B cell (primary cell): ENCODE data around the gene TRDN. TPM values are rescaled to one million over a fixed set of nuclear protein-coding genes. Genes with fewer than 3 reads are reported as not detected.
"Not testable (repeated sequence)": the region's sequence is repeated elsewhere in the genome, so short reads cannot be mapped to it uniquely, and the experiment has no call there.

ENCODE experiments used
- ATAC-seq: fragments of 200-7000 bp; cut with Tn5 transposase; one replicate; pipeline ENCODE4 v1.10.0; 2021; ENCODE audit warnings: low read depth, mild to moderate bottlenecking, moderate number of reproducible peaks, moderate library complexity
- CTCF ChIA-PET: fragments of 350-600 bp; sonication (Branson Sonifier 250); formaldehyde crosslinking; loops from one replicate; lab custom pipeline; 2021; ENCODE audit warnings: antibody characterized with exemption, inconsistent platforms; lab: Charles Lee
- POLR2A ChIA-PET: fragments of 350-600 bp; sonication (Branson Sonifier 250); formaldehyde crosslinking; loops from one replicate; lab custom pipeline; 2021; ENCODE audit warnings: antibody characterized with exemption; lab: Charles Lee
- DNase-seq: peaks from one replicate; pipeline ENCODE4 v3.0.0; 2013
- H2AFZ ChIP-seq: 2 replicates; pipeline ENCODE4 v1.6.1; 2012; ENCODE audit warnings: mild to moderate bottlenecking, low read depth, low read length; ENCODE audit not compliant: insufficient read depth, poor library complexity, severe bottlenecking
- H3K27ac ChIP-seq, 2 donors: 1 replicate in 1 of 2; 2 replicates in 1 of 2; pipeline ENCODE4 v1.5.1; 2012 to 2013; ENCODE audit warnings: low read length in 2 of 2, mild to moderate bottlenecking in 2 of 2, moderate library complexity in 1 of 2
- H3K27me3 ChIP-seq, 4 experiments: fragments of 200-600 bp in 1 of 4; sonication (generic) in 1 of 4; replicated peaks in 1 of 4; 1 replicate in 2 of 4; 2 replicates in 2 of 4; pipeline versions ENCODE4 v1.6.1 to v1.7.0; 2013 to 2016; ENCODE audit warnings: low read length in 3 of 4, mild to moderate bottlenecking in 2 of 4, mixed read lengths in 1 of 4, moderate library complexity in 1 of 4; ENCODE audit not compliant: insufficient read depth in 4 of 4, control insufficient read depth in 3 of 4; ENCODE audit errors: control extremely low read depth in 1 of 4
- H3K36me3 ChIP-seq, 2 experiments: replicated peaks in 1 of 2; 1 replicate in 1 of 2; 2 replicates in 1 of 2; pipeline versions ENCODE4 v1.6.1 to v1.7.1; 2013; ENCODE audit warnings: low read length in 1 of 2; ENCODE audit not compliant: insufficient read depth in 2 of 2, control insufficient read depth in 1 of 2; ENCODE audit errors: control extremely low read depth in 1 of 2, extremely low read depth in 1 of 2
- H3K4me1 ChIP-seq, 2 donors: fragments of 200-600 bp in 1 of 2; sonication (generic) in 1 of 2; 1 replicate in 1 of 2; 2 replicates in 1 of 2; pipeline versions ENCODE4 v1.5.1 to v1.6.1; 2013 to 2017; ENCODE audit warnings: low read length in 2 of 2; ENCODE audit not compliant: control insufficient read depth in 2 of 2, insufficient read depth in 2 of 2
- H3K4me2 ChIP-seq: replicated peaks from 2 replicates; pipeline ENCODE3; 2012; ENCODE audit warnings: mild to moderate bottlenecking, low read depth, low read length; ENCODE audit not compliant: poor library complexity, severe bottlenecking
- H3K4me3 ChIP-seq, 5 experiments: fragments of 200-600 bp in 1 of 5; sonication (generic) in 1 of 5; 1 replicate in 3 of 5; 2 replicates in 2 of 5; pipeline versions ENCODE4 v1.5.1 to v1.7.0; 2011 to 2016; ENCODE audit warnings: low read length in 4 of 5, mild to moderate bottlenecking in 4 of 5, low read depth in 2 of 5, control low read depth in 1 of 5, moderate library complexity in 1 of 5; ENCODE audit not compliant: insufficient read depth in 1 of 5; ENCODE audit errors: control extremely low read depth in 1 of 5, extremely low read depth in 1 of 5
- H3K79me2 ChIP-seq: fragments of 200-600 bp; sonication (generic); one replicate; pipeline ENCODE4 v1.6.0; 2016; ENCODE audit warnings: low read length; ENCODE audit not compliant: control insufficient read depth, insufficient read depth
- H3K9ac ChIP-seq: fragments of 200-600 bp; sonication (generic); 2 replicates; pipeline ENCODE4 v1.6.1; 2017; ENCODE audit warnings: mild to moderate bottlenecking, low read length, moderate library complexity
- H3K9me3 ChIP-seq, 3 donors: one replicate each; pipeline versions ENCODE4 v1.6.1 to v1.7.1; 2013; ENCODE audit warnings: low read length in 2 of 3; ENCODE audit not compliant: control insufficient read depth in 2 of 3, insufficient read depth in 1 of 3; ENCODE audit errors: control extremely low read depth in 1 of 3
- H4K20me1 ChIP-seq: 2 replicates; pipeline ENCODE4 v1.6.0; 2012; ENCODE audit warnings: mild to moderate bottlenecking, low read length; ENCODE audit not compliant: insufficient read depth, control insufficient read depth, poor library complexity, severe bottlenecking
- H3K27ac Mint-ChIP-seq: one replicate; pipeline ENCODE4 v1.8.0; 2021; ENCODE audit warnings: mixed read lengths
- H3K27me3 Mint-ChIP-seq: one replicate; pipeline ENCODE4 v1.8.0; 2021; ENCODE audit warnings: mixed read lengths
- H3K4me1 Mint-ChIP-seq: one replicate; pipeline ENCODE4 v1.8.0; 2021; ENCODE audit warnings: mixed read lengths
- H3K4me3 Mint-ChIP-seq: one replicate; pipeline ENCODE4 v1.8.0; 2021; ENCODE audit warnings: mixed read lengths
- H3K9me3 Mint-ChIP-seq: one replicate; pipeline ENCODE4 v1.8.0; 2022; ENCODE audit warnings: mixed read lengths; ENCODE audit not compliant: insufficient read depth
- CTCF ChIP-seq: fragments of 200-600 bp; IDR thresholded peaks from one replicate; pipeline ENCODE4 v1.8.0; 2022; ENCODE audit warnings: antibody characterized with exemption, mild to moderate bottlenecking
- EZH2 ChIP-seq: IDR thresholded peaks from 2 replicates; pipeline ENCODE4 v1.6.1; 2012; ENCODE audit warnings: borderline replicate concordance, low read depth, mild to moderate bottlenecking, moderate library complexity, low read length; ENCODE audit not compliant: insufficient read depth, poor library complexity, severe bottlenecking
- WGBS: methylation state at CpG from one replicate; pipeline ENCODE4 v1.1.5; 2013; ENCODE audit warnings: missing lambda C conversion rate; ENCODE audit not compliant: insufficient coverage; 5-methylcytosine and 5-hydroxymethylcytosine counted together
- intact Hi-C: fragments of 100-400 bp; cut with micrococcal nuclease; formaldehyde crosslinking; loops from one replicate; pipeline ENCODE4 v1.10.0; 2022
- polyA plus RNA-seq: library from polyadenylated mRNA; depleted of rRNA; stranded (reverse); fragments of >200 nt; gene quantifications from 2 replicates; pipeline ENCODE4 v1.2.3, GENCODE V29; 2012
- total RNA-seq, 2 donors: library from RNA; stranded (reverse); fragments of 120-200 nt in 1 of 2; gene quantifications; 1 replicate in 1 of 2; 2 replicates in 1 of 2; pipeline versions ENCODE4 v1.2.3 to v1.2.4, GENCODE V29; 2013 to 2022

TRDN gene
- total and polyA plus RNA-seq, 2 donors (not counting 1 experiment from before 2014, with no cell fraction given), result not detected

GRCh38 chr6:123321020-123321419, 315.7 kb downstream of the TRDN start:
- Histone ChIP-seq H3K27ac (no peak overlapping the region), H3K9ac (no peak overlapping the region), H3K9me3 (no peaks in the 10 kb centered on the region), H3K79me2 (no peaks in the 10 kb centered on the region), H3K4me3 (no peak overlapping the region), H3K4me2 (no peak overlapping the region), H3K27me3 (no peaks in the 10 kb centered on the region), H2AFZ (no peak overlapping the region), H3K36me3 (no peaks in the 10 kb centered on the region), H4K20me1 (no peaks in the 10 kb centered on the region), H3K4me1 (no peaks in the 10 kb centered on the region)
- WGBS, result 83% methylated on average over 4 of the region's 7 CpGs
- Mint-ChIP-seq H3K4me1 (no peaks in the 10 kb centered on the region), H3K4me3 (no peak overlapping the region), H3K27me3 (no peaks in the 10 kb centered on the region), H3K9me3 (no peaks in the 10 kb centered on the region), H3K27ac (no peak overlapping the region)
- DNase-seq (no peak), ATAC-seq (no peak)
- intact Hi-C loops, result no loop called here
- TF ChIP-seq EZH2 (no peak), CTCF (no peak)
- ChIA-PET POLR2A (no interaction called here), CTCF (no interaction called here)

- Histone ChIP-seq H3K9me3 (no peaks in the 10 kb centered on the region), H4K20me1 (no peaks in the 10 kb centered on the region), H3K4me3 (no peak overlapping the region), H3K27ac (no peak overlapping the region), H2AFZ (no peak overlapping the region), H3K27me3 (no peaks in the 10 kb centered on the region), H3K4me2 (no peak overlapping the region), H3K4me1 (no peaks in the 10 kb centered on the region), H3K36me3 (no peaks in the 10 kb centered on the region), H3K9ac (no peak overlapping the region), H3K79me2 (no peaks in the 10 kb centered on the region)
- WGBS, result no CpG with 5 or more reads among the region's 2 CpGs
- intact Hi-C loops, result loop anchor here (1.0 to 5.0 kb wide), 2 partner anchors 587 to 845 kb away; partner anchors contain the start of gene SERINC1
- ATAC-seq (no peak), DNase-seq (peak; percentile 3)
- H3K27ac Mint-ChIP-seq, result no peak overlapping the region
- POLR2A ChIA-PET, result no interaction called here
- H3K4me3 Mint-ChIP-seq, result no peak overlapping the region
- CTCF ChIA-PET, result interaction anchor here (1.0 to 3.5 kb wide), 2 partner anchors 586 to 589 kb away, joined by 3 to 21 read pairs; no protein-coding TSS in a partner anchor
- H3K9me3 Mint-ChIP-seq, result peaks cover 6% of the 10 kb centered on the region
- no peaks in the 10 kb centered on the region for H3K4me1 Mint-ChIP-seq
- peak; percentile 83 for TF ChIP-seq CTCF
- TF ChIP-seq EZH2, result no peak
- H3K27me3 Mint-ChIP-seq, result no peaks in the 10 kb centered on the region
Measured at GRCh38 chr6:123316733-123317323, 319.9 kb downstream of the TRDN start.

GRCh38 chr6:123314459-123314858, 322.3 kb downstream of the TRDN start:
- ATAC-seq, H3K9me3 ChIP-seq, H3K4me1 ChIP-seq, H3K27me3 ChIP-seq, H4K20me1 ChIP-seq, H3K4me2 ChIP-seq, intact Hi-C loops, H3K36me3 ChIP-seq, H3K4me3 ChIP-seq, DNase-seq, H2AFZ ChIP-seq, POLR2A ChIA-PET, H3K9ac ChIP-seq, H3K79me2 ChIP-seq, H3K27ac Mint-ChIP-seq, H3K4me3 Mint-ChIP-seq, H3K27ac ChIP-seq, H3K9me3 Mint-ChIP-seq, H3K4me1 Mint-ChIP-seq, H3K27me3 Mint-ChIP-seq: not testable (repeated sequence)
- CTCF ChIA-PET, result interaction anchor here (1.1 kb wide), 1 partner anchor 582 kb away, joined by 3 read pairs; no protein-coding TSS in a partner anchor
- WGBS, result no CpG with 5 or more reads among the region's 2 CpGs
